Naive B cell (primary cell): ENCODE results near the gene HNRNPH1. TPM values are rescaled to one million over a fixed set of nuclear protein-coding genes. Genes with fewer than 3 reads are reported as not detected.

ENCODE experiments used
- ATAC-seq, 2 donors: fragments of 150-1000 bp; cut with Tn5 transposase; 2 replicates each; pipeline ENCODE4 v1.10.0; 2021; ENCODE audit warnings: low read depth in 2 of 2, mild to moderate bottlenecking in 2 of 2, moderate library complexity in 2 of 2
- DNase-seq: peaks from one replicate; pipeline ENCODE4 v3.0.0; 2022
- H3K27ac Mint-ChIP-seq, 6 donors: one replicate each; pipeline ENCODE4 v1.8.0; 2020 to 2022; ENCODE audit warnings: mild to moderate bottlenecking in 6 of 6, mixed read lengths in 6 of 6, moderate library complexity in 5 of 6, inconsistent platforms in 2 of 6
- H3K27me3 Mint-ChIP-seq, 3 donors: one replicate each; pipeline ENCODE4 v1.8.0; 2021 to 2022; ENCODE audit warnings: mixed read lengths in 3 of 3, mild to moderate bottlenecking in 1 of 3
- H3K36me3 Mint-ChIP-seq, 2 donors: one replicate each; pipeline ENCODE4 v1.8.0; 2020 to 2022; ENCODE audit warnings: mixed read lengths in 2 of 2, inconsistent platforms in 1 of 2, mild to moderate bottlenecking in 1 of 2
- H3K4me1 Mint-ChIP-seq, 3 donors: one replicate each; pipeline ENCODE4 v1.8.0; 2020 to 2022; ENCODE audit warnings: mixed read lengths in 3 of 3, inconsistent platforms in 1 of 3, mild to moderate bottlenecking in 1 of 3, moderate library complexity in 1 of 3
- H3K4me3 Mint-ChIP-seq, 8 donors: one replicate each; pipeline ENCODE4 v1.8.0; 2020 to 2022; ENCODE audit warnings: mild to moderate bottlenecking in 8 of 8, mixed read lengths in 8 of 8, moderate library complexity in 8 of 8, inconsistent platforms in 2 of 8
- H3K9me3 Mint-ChIP-seq, 7 donors: one replicate each; pipeline ENCODE4 v1.8.0; 2020 to 2022; ENCODE audit warnings: mixed read lengths in 7 of 7, mild to moderate bottlenecking in 5 of 7, inconsistent platforms in 2 of 7, moderate library complexity in 1 of 7
- polyA plus RNA-seq, 6 donors: library from polyadenylated mRNA; unstranded; fragments of 300-500 nt; fragmentation: Illumina TruSeq; gene quantifications; one replicate each; pipeline ENCODE4 v1.2.3, GENCODE V29; 2021; ENCODE audit warnings: low read depth in 6 of 6

Gene HNRNPH1
- polyA plus RNA-seq, 6 donors from 2014 or later, result 21.4 to 139 (median 111) TPM

- ATAC-seq, result no peak
- DNase-seq, result no peak
- H3K4me3 Mint-ChIP-seq, result peak overlapping the region; percentile 0 to 75 (median 62)
- peaks cover 58 to 62% of the 10 kb centered on the region in 2 donors for H3K36me3 Mint-ChIP-seq
- peaks cover 52 to 58% (median 55%) of the 10 kb centered on the region in 3 donors for H3K4me1 Mint-ChIP-seq
- peak overlapping the region in 1 of 6 donors; percentile 77 for H3K27ac Mint-ChIP-seq
- no peaks in the 10 kb centered on the region for H3K27me3 Mint-ChIP-seq
- H3K9me3 Mint-ChIP-seq, result no peaks in the 10 kb centered on the region
These were observed 4.4 kb downstream of the HNRNPH1 start for GRCh38 chr5:179618923-179619554.

- H3K27ac Mint-ChIP-seq, result peak overlapping the region in 3 of 6 donors; percentile 18 to 76 (median 67)
- peaks cover 54 to 62% (median 60%) of the 10 kb centered on the region in 3 donors for H3K4me1 Mint-ChIP-seq
- ATAC-seq (no peak), DNase-seq (no peak)
- H3K4me3 Mint-ChIP-seq, result peak overlapping the region in 2 of 8 donors; percentile 33 to 37
- peaks cover 59 to 69% of the 10 kb centered on the region in 2 donors for H3K36me3 Mint-ChIP-seq
- H3K9me3 Mint-ChIP-seq, result peaks cover 0 to 1% (median 0%) of the 10 kb centered on the region in 7 donors
- no peaks in the 10 kb centered on the region for H3K27me3 Mint-ChIP-seq
These were observed 5.5 kb downstream of the HNRNPH1 start for GRCh38 chr5:179617930-179618329.

GRCh38 chr5:179616002-179616594 is 7.4 kb downstream of the HNRNPH1 start:
- peak overlapping the region in 4 of 6 donors; percentile 54 to 88 (median 80) for H3K27ac Mint-ChIP-seq
- H3K4me1 Mint-ChIP-seq, result peaks cover 50 to 58% (median 53%) of the 10 kb centered on the region in 3 donors
- ATAC-seq (no peak), DNase-seq (no peak)
- peaks cover 0 to 1% (median 0%) of the 10 kb centered on the region in 7 donors for H3K9me3 Mint-ChIP-seq
- H3K36me3 Mint-ChIP-seq, result peaks cover 59 to 68% of the 10 kb centered on the region in 2 donors
- H3K4me3 Mint-ChIP-seq, result peak overlapping the region in 2 of 8 donors; percentile 28 to 80
- H3K27me3 Mint-ChIP-seq, result no peaks in the 10 kb centered on the region

GRCh38 chr5:179615203-179615602 is 8.3 kb downstream of the HNRNPH1 start:
- ATAC-seq, result no peak
- peaks cover 0 to 1% (median 0%) of the 10 kb centered on the region in 7 donors for H3K9me3 Mint-ChIP-seq
- peak overlapping the region in 1 of 6 donors; percentile 73 for H3K27ac Mint-ChIP-seq

GRCh38 chr5:179614745-179615144 is 8.7 kb downstream of the HNRNPH1 start:
- H3K27ac Mint-ChIP-seq, result peak overlapping the region in 4 of 6 donors; percentile 25 to 84 (median 34)
- no peaks in the 10 kb centered on the region for H3K27me3 Mint-ChIP-seq
- peaks cover 38 to 46% (median 42%) of the 10 kb centered on the region in 3 donors for H3K4me1 Mint-ChIP-seq
- H3K36me3 Mint-ChIP-seq, result peaks cover 57 to 61% of the 10 kb centered on the region in 2 donors
- DNase-seq (no peak), ATAC-seq (no peak)
- peaks cover 0 to 1% (median 0%) of the 10 kb centered on the region in 7 donors for H3K9me3 Mint-ChIP-seq
- no peak overlapping the region for H3K4me3 Mint-ChIP-seq

More at GRCh38 chr5:179615203-179615602, 8.3 kb downstream of the HNRNPH1 start:
- Mint-ChIP-seq H3K36me3 (peaks cover 57 to 60% of the 10 kb centered on the region in 2 donors), H3K27me3 (no peaks in the 10 kb centered on the region), H3K4me3 (no peak overlapping the region), H3K4me1 (peaks cover 41 to 49% (median 47%) of the 10 kb centered on the region in 3 donors)
- DNase-seq, result no peak

GRCh38 chr5:179613460-179614071 is 9.9 kb downstream of the HNRNPH1 start:
- peaks cover 55 to 60% of the 10 kb centered on the region in 2 donors for H3K36me3 Mint-ChIP-seq
- ATAC-seq (peak; percentile 22 to 45), DNase-seq (no peak)
- H3K9me3 Mint-ChIP-seq, result peaks cover 0 to 1% (median 0%) of the 10 kb centered on the region in 7 donors
- H3K4me3 Mint-ChIP-seq, result peak overlapping the region in 4 of 8 donors; percentile 25 to 63 (median 34)
- no peaks in the 10 kb centered on the region for H3K27me3 Mint-ChIP-seq
- H3K4me1 Mint-ChIP-seq, result peaks cover 32 to 38% (median 37%) of the 10 kb centered on the region in 3 donors
- H3K27ac Mint-ChIP-seq, result peak overlapping the region in 5 of 6 donors; percentile 49 to 83 (median 65)

- Mint-ChIP-seq H3K4me1 (peaks cover 26 to 34% (median 32%) of the 10 kb centered on the region in 3 donors), H3K4me3 (peak overlapping the region in 3 of 8 donors; percentile 5 to 38 (median 25)), H3K36me3 (peaks cover 51 to 54% of the 10 kb centered on the region in 2 donors), H3K27ac (peak overlapping the region in 5 of 6 donors; percentile 49 to 91 (median 65)), H3K27me3 (no peaks in the 10 kb centered on the region), H3K9me3 (peaks cover 0 to 1% (median 0%) of the 10 kb centered on the region in 7 donors)
- ATAC-seq (no peak), DNase-seq (no peak)
These were observed 10.7 kb downstream of the HNRNPH1 start for GRCh38 chr5:179612577-179613459.

- Mint-ChIP-seq H3K36me3 (peaks cover 33 to 36% of the 10 kb centered on the region in 2 donors), H3K4me1 (peaks cover 16 to 23% (median 22%) of the 10 kb centered on the region in 3 donors), H3K4me3 (no peak overlapping the region), H3K27ac (peak overlapping the region in 1 of 6 donors; percentile 78), H3K9me3 (peaks cover 0 to 1% (median 0%) of the 10 kb centered on the region in 7 donors), H3K27me3 (no peaks in the 10 kb centered on the region)
- no peak for DNase-seq
- no peak for ATAC-seq
These were observed 12.6 kb downstream of the HNRNPH1 start for GRCh38 chr5:179610903-179611265.

GRCh38 chr5:179610109-179610902 is 13.2 kb downstream of the HNRNPH1 start:
- peaks cover 0 to 1% (median 0%) of the 10 kb centered on the region in 7 donors for H3K9me3 Mint-ChIP-seq

GRCh38 chr5:179609834-179610108 is 13.7 kb downstream of the HNRNPH1 start:
- peak overlapping the region in 2 of 6 donors; percentile 64 to 78 for H3K27ac Mint-ChIP-seq
- no peaks in the 10 kb centered on the region for H3K27me3 Mint-ChIP-seq
- H3K4me1 Mint-ChIP-seq, result peaks cover 12 to 23% (median 18%) of the 10 kb centered on the region in 3 donors
- DNase-seq (no peak), ATAC-seq (no peak)
- H3K36me3 Mint-ChIP-seq, result peaks cover 29 to 32% of the 10 kb centered on the region in 2 donors
- H3K9me3 Mint-ChIP-seq, result peaks cover 0 to 1% (median 0%) of the 10 kb centered on the region in 7 donors
- no peak overlapping the region for H3K4me3 Mint-ChIP-seq

More at GRCh38 chr5:179610109-179610902, 13.2 kb downstream of the HNRNPH1 start:
- H3K36me3 Mint-ChIP-seq, result peaks cover 32 to 33% of the 10 kb centered on the region in 2 donors
- H3K4me3 Mint-ChIP-seq, result no peak overlapping the region
- no peaks in the 10 kb centered on the region for H3K27me3 Mint-ChIP-seq
- ATAC-seq (no peak), DNase-seq (no peak)
- H3K27ac Mint-ChIP-seq, result peak overlapping the region in 2 of 6 donors; percentile 67 to 78
- peaks cover 12 to 23% (median 20%) of the 10 kb centered on the region in 3 donors for H3K4me1 Mint-ChIP-seq

GRCh38 chr5:179608131-179608581 is 15.3 kb downstream of the HNRNPH1 start:
- H3K36me3 Mint-ChIP-seq, result peaks cover 23 to 24% of the 10 kb centered on the region in 2 donors
- H3K27me3 Mint-ChIP-seq, result no peaks in the 10 kb centered on the region
- peak overlapping the region in 4 of 6 donors; percentile 18 to 76 (median 39) for H3K27ac Mint-ChIP-seq
- ATAC-seq (peak in 1 of 2 donors; percentile 27), DNase-seq (no peak)
- peak overlapping the region in 1 of 8 donors; percentile 15 for H3K4me3 Mint-ChIP-seq
- peaks cover 11 to 16% (median 14%) of the 10 kb centered on the region in 3 donors for H3K4me1 Mint-ChIP-seq
- H3K9me3 Mint-ChIP-seq, result peaks cover 0 to 1% (median 0%) of the 10 kb centered on the region in 7 donors
